Ectodermal cell (in vitro differentiated cells): ENCODE measurements around the gene CA14.

ENCODE experiments used
- H3K27ac ChIP-seq: 2 replicates; pipeline ENCODE4 v1.7.0; 2013; ENCODE audit warnings: mild to moderate bottlenecking, low read depth, low read length; ENCODE audit not compliant: insufficient read depth, poor library complexity, severe bottlenecking
- H3K27me3 ChIP-seq: 2 replicates; pipeline ENCODE4 v1.7.0; 2013; ENCODE audit warnings: mild to moderate bottlenecking, low read length; ENCODE audit not compliant: insufficient read depth, control insufficient read depth, poor library complexity, severe bottlenecking
- H3K36me3 ChIP-seq: one replicate; pipeline ENCODE4 v1.7.0; 2013; ENCODE audit warnings: low read length; ENCODE audit not compliant: control insufficient read depth, insufficient read depth
- H3K4me1 ChIP-seq: one replicate; pipeline ENCODE4 v1.7.0; 2013; ENCODE audit warnings: low read length; ENCODE audit not compliant: control insufficient read depth, insufficient read depth
- H3K4me3 ChIP-seq: 2 replicates; pipeline ENCODE4 v1.7.0; 2013; ENCODE audit warnings: low read depth, low read length, control low read depth; ENCODE audit not compliant: insufficient read depth
- H3K9me3 ChIP-seq: 2 replicates; pipeline ENCODE4 v1.7.0; 2013; ENCODE audit warnings: mild to moderate bottlenecking, low read length, moderate library complexity; ENCODE audit not compliant: control insufficient read depth
- WGBS, 2 experiments: methylation state at CpG; one replicate each; pipeline ENCODE4 v1.1.7; 2013; ENCODE audit warnings: missing lambda C conversion rate in 2 of 2; 5-methylcytosine and 5-hydroxymethylcytosine counted together

CA14 gene

DNA sequence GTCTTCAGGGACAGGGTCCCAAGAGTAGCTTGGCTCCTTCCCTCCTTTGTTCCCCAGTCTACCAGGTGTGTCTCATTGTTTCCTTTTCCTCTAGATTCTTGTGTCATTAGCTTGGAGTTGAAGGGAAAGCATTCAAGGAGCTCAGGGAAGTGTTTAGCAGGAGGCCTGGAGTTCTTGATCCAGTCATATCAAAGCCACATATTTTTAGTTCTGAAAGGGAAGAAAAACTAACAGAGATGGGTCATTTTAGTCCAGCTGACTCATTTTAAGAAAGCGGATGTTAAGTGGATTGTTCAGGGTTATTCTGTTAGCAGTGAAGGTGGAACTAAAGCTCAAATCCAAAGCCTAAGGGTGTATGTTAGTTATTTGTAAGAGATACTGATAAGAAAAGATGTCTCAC is 15.7 kb downstream of the CA14 start:
- H3K27me3 ChIP-seq: no peaks in the 10 kb centered on the region
- H3K4me1 ChIP-seq: peaks cover 12% of the 10 kb centered on the region
- H3K4me3 ChIP-seq: peak overlapping the region; percentile 55
- no peaks in the 10 kb centered on the region for H3K9me3 ChIP-seq
- peaks cover 6% of the 10 kb centered on the region for H3K36me3 ChIP-seq
- no peak overlapping the region for H3K27ac ChIP-seq
- WGBS, 2 experiments: 93 to 97% methylated on average over 1 of the region's 1 CpG

- peaks cover 9% of the 10 kb centered on the region for H3K27me3 ChIP-seq
- no peak overlapping the region for H3K27ac ChIP-seq
- peaks cover 15% of the 10 kb centered on the region for H3K4me1 ChIP-seq
- peaks cover 11% of the 10 kb centered on the region for H3K36me3 ChIP-seq
- H3K9me3 ChIP-seq: no peaks in the 10 kb centered on the region
- H3K4me3 ChIP-seq: no peak overlapping the region
- WGBS, 2 experiments: 89 to 90% methylated on average over 6 of the region's 6 CpGs
These were observed 22.6 kb downstream of the CA14 start for GRCh38 chr1:150280138-150280707.

DNA sequence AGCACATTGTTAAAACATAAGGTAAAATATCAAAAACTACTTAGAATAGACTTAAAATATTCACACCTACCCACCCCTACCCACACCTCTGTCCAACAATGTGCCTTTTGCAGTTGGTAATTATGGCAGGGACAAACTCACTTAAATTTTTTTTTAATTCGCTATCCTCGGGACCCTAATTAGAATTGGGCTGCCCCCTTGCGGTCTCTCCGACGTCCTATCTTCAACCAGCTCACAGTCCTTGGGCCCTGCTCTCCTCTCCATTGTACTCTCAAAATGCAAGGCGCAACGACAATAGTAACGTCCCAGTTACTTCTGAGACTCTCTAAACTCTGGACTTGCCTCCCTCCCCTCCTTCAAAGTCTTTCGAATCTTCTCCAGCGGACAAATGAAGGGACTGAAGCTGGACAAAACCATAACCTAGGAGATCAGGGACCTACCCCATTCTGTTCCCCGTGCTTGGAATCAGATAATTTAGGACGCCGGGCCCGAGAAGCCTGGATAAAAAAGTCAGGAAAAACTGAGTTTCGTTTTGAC is 23.7 kb downstream of the CA14 start:
- Histone ChIP-seq H3K27ac (peak overlapping the region; percentile 78), H3K4me1 (peaks cover 15% of the 10 kb centered on the region), H3K36me3 (peaks cover 9% of the 10 kb centered on the region), H3K4me3 (peak overlapping the region; percentile 55), H3K9me3 (no peaks in the 10 kb centered on the region), H3K27me3 (peaks cover 9% of the 10 kb centered on the region)
- WGBS, 2 experiments: 27 to 30% methylated on average over 15 of the region's 15 CpGs

- peaks cover 11% of the 10 kb centered on the region for H3K36me3 ChIP-seq
- peaks cover 15% of the 10 kb centered on the region for H3K4me1 ChIP-seq
- peaks cover 9% of the 10 kb centered on the region for H3K27me3 ChIP-seq
- peak within 1 kb of the TSS; percentile 55 for H3K4me3 ChIP-seq
- peak within 1 kb of the TSS; percentile 78 for H3K27ac ChIP-seq
- H3K9me3 ChIP-seq: no peaks in the 10 kb centered on the region
- WGBS, 2 experiments: 26 to 36% methylated on average over 46 of the region's 46 CpGs
These were observed 24.4 kb downstream of the CA14 start, which contains the start of gene CIART for GRCh38 chr1:150281758-150282557. CIART (plus strand) TSS chr1:150282554; CDS start chr1:150283268, 714 bp downstream.

DNA sequence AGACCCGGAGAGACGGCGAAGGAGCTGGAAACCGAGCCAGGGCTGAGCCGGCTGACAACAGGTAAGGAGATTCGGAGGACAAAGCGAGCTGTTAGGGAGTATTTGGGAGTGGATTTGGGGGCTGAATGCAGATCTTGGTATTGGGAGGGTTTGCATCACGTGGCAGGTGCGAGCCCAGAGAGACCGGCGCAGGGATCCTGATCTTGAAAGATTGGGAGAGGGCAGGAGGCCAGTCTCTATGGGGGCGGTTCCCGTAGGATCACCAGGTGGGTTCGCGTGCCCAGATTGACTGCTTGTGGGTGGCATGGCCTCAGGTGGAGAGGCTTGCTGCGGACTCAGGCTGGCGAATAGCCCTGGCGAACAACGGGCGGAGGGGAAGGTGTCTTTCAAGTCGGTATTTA is 25.0 kb downstream of the CA14 start:
- Histone ChIP-seq H3K4me1 (peaks cover 15% of the 10 kb centered on the region), H3K9me3 (no peaks in the 10 kb centered on the region), H3K27me3 (peaks cover 9% of the 10 kb centered on the region), H3K36me3 (peaks cover 11% of the 10 kb centered on the region), H3K27ac (peak overlapping the region; percentile 53), H3K4me3 (peak overlapping the region; percentile 55)
- WGBS, 2 experiments: 22 to 24% methylated on average over 21 of the region's 21 CpGs

- H3K4me1 ChIP-seq: peaks cover 15% of the 10 kb centered on the region
- H3K36me3 ChIP-seq: peaks cover 11% of the 10 kb centered on the region
- no peak overlapping the region for H3K27ac ChIP-seq
- H3K27me3 ChIP-seq: peaks cover 9% of the 10 kb centered on the region
- no peaks in the 10 kb centered on the region for H3K9me3 ChIP-seq
- peak overlapping the region; percentile 55 for H3K4me3 ChIP-seq
- 91 to 93% methylated on average over 12 of the region's 12 CpGs for WGBS, 2 experiments
These were observed 25.7 kb downstream of the CA14 start for GRCh38 chr1:150283260-150283659.

- no peak overlapping the region for H3K4me3 ChIP-seq
- H3K36me3 ChIP-seq: peaks cover 11% of the 10 kb centered on the region
- peaks cover 2% of the 10 kb centered on the region for H3K27me3 ChIP-seq
- no peaks in the 10 kb centered on the region for H3K9me3 ChIP-seq
- no peak overlapping the region for H3K27ac ChIP-seq
- H3K4me1 ChIP-seq: peaks cover under 1% of the 10 kb centered on the region
- 89 to 94% methylated on average over 1 of the region's 1 CpG for WGBS, 2 experiments
These were observed 30.8 kb downstream of the CA14 start for GRCh38 chr1:150288382-150288781.

DNA sequence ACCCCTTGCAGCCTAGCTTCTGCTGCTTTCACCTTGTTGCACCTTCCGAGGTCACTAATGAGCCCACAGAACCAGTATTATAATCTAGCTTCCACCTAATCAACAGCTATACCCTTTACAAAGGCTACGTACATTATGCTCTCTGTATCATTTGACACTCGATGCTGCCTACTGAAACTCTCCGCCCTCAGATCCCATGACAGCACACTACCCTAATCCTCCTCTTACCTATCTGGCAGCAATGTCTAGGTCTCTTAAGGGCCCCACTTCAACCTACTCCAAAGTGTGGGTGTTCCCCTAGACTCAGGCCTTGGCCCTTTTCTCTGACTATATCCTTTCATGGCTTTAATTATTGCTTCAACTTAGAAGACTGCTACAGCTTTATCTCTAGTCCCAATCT is 31.2 kb downstream of the CA14 start:
- H3K27ac ChIP-seq: no peak overlapping the region
- H3K9me3 ChIP-seq: no peaks in the 10 kb centered on the region
- no peaks in the 10 kb centered on the region for H3K4me1 ChIP-seq
- H3K36me3 ChIP-seq: peaks cover 11% of the 10 kb centered on the region
- no peaks in the 10 kb centered on the region for H3K27me3 ChIP-seq
- 91 to 93% methylated on average over 4 of the region's 4 CpGs for WGBS, 2 experiments
- H3K4me3 ChIP-seq: no peak overlapping the region

DNA sequence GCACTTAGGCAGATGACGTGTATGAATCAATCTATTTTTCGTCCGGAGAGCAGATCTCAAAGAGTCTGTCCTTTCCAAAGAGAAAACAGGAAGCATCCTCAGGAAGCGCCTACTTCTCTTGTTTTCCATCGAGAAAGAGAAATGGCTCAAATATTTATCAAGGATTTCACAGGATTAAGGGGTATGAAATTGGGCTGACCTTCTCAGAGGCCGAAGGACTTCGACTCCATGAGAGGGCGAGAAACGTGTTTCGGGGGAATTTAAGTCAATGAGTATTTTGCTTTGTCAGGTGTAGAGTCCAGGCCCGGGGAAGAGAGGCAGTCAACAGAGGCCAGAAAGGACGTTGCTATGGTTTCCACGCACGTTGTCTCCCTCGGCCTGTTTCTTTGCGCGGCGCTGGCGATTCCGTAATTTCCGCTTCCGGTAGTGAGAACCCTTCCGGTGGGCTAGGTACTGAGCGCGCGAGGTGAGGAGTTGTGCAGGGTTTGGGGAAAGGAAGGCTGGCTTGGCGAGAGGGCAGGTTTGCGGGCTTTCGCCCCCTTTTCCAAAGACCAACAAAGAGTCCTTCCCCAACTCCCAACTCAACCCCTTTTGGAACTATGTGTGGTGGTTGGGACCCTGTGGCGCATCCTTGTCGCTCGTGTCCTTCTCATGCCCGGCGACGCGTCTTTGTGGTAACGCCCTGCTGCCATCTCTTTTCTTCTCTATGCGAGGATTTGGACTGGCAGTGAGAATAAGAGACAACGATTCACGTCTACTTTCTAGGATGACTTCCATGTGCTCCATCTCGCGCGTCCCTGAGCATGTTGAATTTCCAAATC is 36.1 kb downstream of the CA14 start, which contains the start of gene MRPS21:
MRPS21 (plus strand) TSS at position 429 of the 821 bp plus-strand sequence. CDS start 506 bp downstream, outside the sequence.
- H3K27ac ChIP-seq: peak within 1 kb of the TSS; percentile 90

More for the DNA sequence above, 36.1 kb downstream of the CA14 start, which contains the start of gene MRPS21:
- Histone ChIP-seq H3K4me1 (peaks cover 4% of the 10 kb centered on the region), H3K4me3 (peak within 1 kb of the TSS; percentile 86), H3K27me3 (no peaks in the 10 kb centered on the region), H3K9me3 (no peaks in the 10 kb centered on the region), H3K36me3 (peaks cover 14% of the 10 kb centered on the region)
- 16 to 17% methylated on average over 41 to 43 of the region's 43 CpGs for WGBS, 2 experiments
